HFFc6 (cell line): ENCODE data around the gene EDNRA. TPM values are rescaled to one million over a fixed set of nuclear protein-coding genes. Genes with fewer than 3 reads are reported as not detected.

Experiments
- DNase-seq: peaks from one replicate; pipeline ENCODE4 v3.0.0-alpha.2; 2018
- H3K27ac Mint-ChIP-seq: 2 replicates; pipeline ENCODE4 v1.8.0; 2020; ENCODE audit warnings: mild to moderate bottlenecking, mixed read lengths
- H3K27me3 Mint-ChIP-seq: 2 replicates; pipeline ENCODE4 v1.8.0; 2021; ENCODE audit warnings: mild to moderate bottlenecking, moderate library complexity, mixed read lengths; ENCODE audit not compliant: insufficient read depth
- H3K36me3 Mint-ChIP-seq: 2 replicates; pipeline ENCODE4 v1.8.0; 2021; ENCODE audit warnings: low read depth, mixed read lengths
- H3K4me1 Mint-ChIP-seq: 2 replicates; pipeline ENCODE4 v1.8.0; 2020; ENCODE audit warnings: low read depth, mixed read lengths
- H3K4me3 Mint-ChIP-seq: 2 replicates; pipeline ENCODE4 v1.8.0; 2020; ENCODE audit warnings: mild to moderate bottlenecking, moderate library complexity, mixed read lengths
- H3K9me3 Mint-ChIP-seq: 2 replicates; pipeline ENCODE4 v1.8.0; 2020; ENCODE audit warnings: mild to moderate bottlenecking, mixed read lengths
- CTCF ChIP-seq: fragments of 200-600 bp; sonication (generic); IDR thresholded peaks from 2 replicates; pipeline ENCODE4 v1.5.0; 2021; ENCODE audit warnings: antibody characterized with exemption, mild to moderate bottlenecking
- total RNA-seq, 6 experiments: library from RNA; stranded (reverse); fragmentation: NEBNext Ultra II Directional; extraction: Animal tissue kit (Norgen Biotek cat#: 25700); gene quantifications; 2 replicates in 1 of 6; 3 replicates in 5 of 6; pipeline ENCODE4 v1.2.3, GENCODE V29; 2021

Gene EDNRA
- total RNA-seq, 6 experiments from 2014 or later: 0.83 to 3.0 (median 1.5) TPM

- no peaks in the 10 kb centered on the region for H3K36me3 Mint-ChIP-seq
- no peak for TF ChIP-seq CTCF
- H3K27me3 Mint-ChIP-seq: no peaks in the 10 kb centered on the region; the same call in 1 of the 2 replicates
- DNase-seq: no peak
- no peaks in the 10 kb centered on the region for H3K9me3 Mint-ChIP-seq
- no peak overlapping the region for H3K4me3 Mint-ChIP-seq
- peaks cover 36% of the 10 kb centered on the region for H3K4me1 Mint-ChIP-seq
- no peak overlapping the region for H3K27ac Mint-ChIP-seq
Measured at GRCh38 chr4:147487616-147488015, 6.7 kb downstream of the EDNRA start.

GRCh38 chr4:147488556-147488955, 7.7 kb downstream of the EDNRA start:
- H3K9me3 Mint-ChIP-seq: no peaks in the 10 kb centered on the region
- H3K27ac Mint-ChIP-seq: no peak overlapping the region
- H3K4me3 Mint-ChIP-seq: no peak overlapping the region
- no peak for TF ChIP-seq CTCF
- H3K27me3 Mint-ChIP-seq: no peaks in the 10 kb centered on the region; the same call in 1 of the 2 replicates
- no peaks in the 10 kb centered on the region for H3K36me3 Mint-ChIP-seq
- DNase-seq: no peak
- H3K4me1 Mint-ChIP-seq: peaks cover 37% of the 10 kb centered on the region

GRCh38 chr4:147491086-147491485, 10.2 kb downstream of the EDNRA start:
- H3K36me3 Mint-ChIP-seq: no peaks in the 10 kb centered on the region
- no peak overlapping the region for H3K27ac Mint-ChIP-seq
- peaks cover 37% of the 10 kb centered on the region for H3K4me1 Mint-ChIP-seq

GRCh38 chr4:147492306-147492705, 11.4 kb downstream of the EDNRA start:
- Mint-ChIP-seq H3K36me3 (no peaks in the 10 kb centered on the region), H3K4me1 (peaks cover 37% of the 10 kb centered on the region), H3K9me3 (no peaks in the 10 kb centered on the region), H3K27me3 (no peaks in the 10 kb centered on the region; the same call in 1 of the 2 replicates), H3K4me3 (no peak overlapping the region), H3K27ac (no peak overlapping the region)
- no peak for TF ChIP-seq CTCF
- DNase-seq: no peak

More at GRCh38 chr4:147491086-147491485, 10.2 kb downstream of the EDNRA start:
- no peak for TF ChIP-seq CTCF
- no peaks in the 10 kb centered on the region for H3K9me3 Mint-ChIP-seq
- H3K27me3 Mint-ChIP-seq: no peaks in the 10 kb centered on the region; the same call in 1 of the 2 replicates
- no peak for DNase-seq
- no peak overlapping the region for H3K4me3 Mint-ChIP-seq

GRCh38 chr4:147492761-147493160, 11.9 kb downstream of the EDNRA start:
- DNase-seq: peak; percentile 11
- no peak for TF ChIP-seq CTCF
- peak overlapping the region; percentile 58; the same call in 1 of the 2 replicates for H3K4me3 Mint-ChIP-seq

More at GRCh38 chr4:147492761-147493160, 11.9 kb downstream of the EDNRA start:
- H3K36me3 Mint-ChIP-seq: no peaks in the 10 kb centered on the region
- H3K4me1 Mint-ChIP-seq: peaks cover 39% of the 10 kb centered on the region
- no peaks in the 10 kb centered on the region; the same call in 1 of the 2 replicates for H3K27me3 Mint-ChIP-seq
- 0 out of 2 replicates have a peak overlapping the region, but pooled peaks have one; percentile 40 for H3K27ac Mint-ChIP-seq
- no peaks in the 10 kb centered on the region for H3K9me3 Mint-ChIP-seq
